ENCODE results near the gene GPATCH2.

GRCh38 chr1:217574265-217574949, 56.5 kb downstream of the GPATCH2 start:
- TF ChIP-seq CTCF (IDR thresholded peaks at IDR 0.05): no peak
- TF ChIP-seq POLR2AphosphoS5 (IDR thresholded peaks at IDR 0.05; ENCODE audit: low read depth, low read length): no peak
- TF ChIP-seq REST (IDR thresholded peaks at IDR 0.05; ENCODE audit: insufficient read depth in 1 of 2, low read depth in 2 of 2, low read length in 1 of 2): no peak
